Measurements from ENCODE around the gene AEBP1.

AEBP1 gene

GRCh38 chr7:44112231-44112996 is 8.3 kb downstream of the AEBP1 start:
- Histone ChIP-seq H3K4me3 (ENCODE audit: low read length, poor library complexity, severe bottlenecking) (no peak overlapping the region), H2AFZ (ENCODE audit: low read length) (no peak overlapping the region), H3K36me3 (ENCODE audit: insufficient read depth, low read length) (peaks cover 47% of the 10 kb centered on the region; the same call in 1 of the 2 replicates), H3K9me3 (ENCODE audit: insufficient read depth, low read depth, low read length) (no peaks in the 10 kb centered on the region), H3K79me2 (ENCODE audit: insufficient read depth, low read length) (peaks cover 17% of the 10 kb centered on the region), H3F3A (ENCODE audit: low read depth) (no peaks in the 10 kb centered on the region), H3K27me3 (ENCODE audit: insufficient read depth, low read length, poor library complexity, severe bottlenecking) (no peaks in the 10 kb centered on the region), H3K4me2 (ENCODE audit: low read depth, low read length, poor library complexity, severe bottlenecking) (no peak overlapping the region), H4K20me1 (ENCODE audit: insufficient read depth, low read length, poor library complexity, severe bottlenecking) (peaks cover 5% of the 10 kb centered on the region), H3K4me1 (ENCODE audit: insufficient read depth, low read length, poor library complexity, severe bottlenecking) (no peaks in the 10 kb centered on the region), H3K9me2 (replicated peaks; ENCODE audit: low read depth, low read length) (no peaks in the 10 kb centered on the region), H3K9ac (ENCODE audit: low read depth, low read length, poor library complexity, severe bottlenecking) (no peak overlapping the region)
- no peak for TF ChIP-seq CTCF (conservative IDR thresholded peaks at IDR 0.05; ENCODE audit: low read length)
- TF ChIP-seq EZH2phosphoT487 (IDR thresholded peaks at IDR 0.05; ENCODE audit: borderline replicate concordance), result no peak

- peaks cover 15% of the 10 kb centered on the region; the same call in 1 of the 2 replicates for H3K79me2 ChIP-seq (ENCODE audit: insufficient read depth, low read length)
- no peak overlapping the region for H2AFZ ChIP-seq (ENCODE audit: low read length)
- no peaks in the 10 kb centered on the region for H3F3A ChIP-seq (ENCODE audit: low read depth)
- TF ChIP-seq EZH2phosphoT487 (IDR thresholded peaks at IDR 0.05; ENCODE audit: borderline replicate concordance), result no peak
- TF ChIP-seq CTCF (conservative IDR thresholded peaks at IDR 0.05; ENCODE audit: low read length), result no peak
- no peaks in the 10 kb centered on the region for H3K9me3 ChIP-seq (ENCODE audit: insufficient read depth, low read depth, low read length)
- H3K36me3 ChIP-seq (ENCODE audit: insufficient read depth, low read length), result peaks cover 47% of the 10 kb centered on the region; the same call in 1 of the 2 replicates
- no peaks in the 10 kb centered on the region for H3K4me1 ChIP-seq (ENCODE audit: insufficient read depth, low read length, poor library complexity, severe bottlenecking)
- no peak overlapping the region for H3K4me3 ChIP-seq (ENCODE audit: low read length, poor library complexity, severe bottlenecking)
- peaks cover 5% of the 10 kb centered on the region for H4K20me1 ChIP-seq (ENCODE audit: insufficient read depth, low read length, poor library complexity, severe bottlenecking)
- H3K27me3 ChIP-seq (ENCODE audit: insufficient read depth, low read length, poor library complexity, severe bottlenecking), result no peaks in the 10 kb centered on the region
- H3K9ac ChIP-seq (ENCODE audit: low read depth, low read length, poor library complexity, severe bottlenecking), result no peak overlapping the region
- H3K9me2 ChIP-seq (replicated peaks; ENCODE audit: low read depth, low read length), result no peaks in the 10 kb centered on the region
- H3K4me2 ChIP-seq (ENCODE audit: low read depth, low read length, poor library complexity, severe bottlenecking), result no peak overlapping the region
These were observed 9.0 kb downstream of the AEBP1 start for GRCh38 chr7:44112997-44113763.

GRCh38 chr7:44113764-44114354 is 9.7 kb downstream of the AEBP1 start:
- no peaks in the 10 kb centered on the region for H3F3A ChIP-seq (ENCODE audit: low read depth)
- no peak overlapping the region for H3K4me3 ChIP-seq (ENCODE audit: low read length, poor library complexity, severe bottlenecking)
- peaks cover 3% of the 10 kb centered on the region for H4K20me1 ChIP-seq (ENCODE audit: insufficient read depth, low read length, poor library complexity, severe bottlenecking)
- no peaks in the 10 kb centered on the region for H3K27me3 ChIP-seq (ENCODE audit: insufficient read depth, low read length, poor library complexity, severe bottlenecking)
- H3K79me2 ChIP-seq (ENCODE audit: insufficient read depth, low read length), result peaks cover 11% of the 10 kb centered on the region; the same call in 1 of the 2 replicates
- H3K9ac ChIP-seq (ENCODE audit: low read depth, low read length, poor library complexity, severe bottlenecking), result no peak overlapping the region
- TF ChIP-seq CTCF (conservative IDR thresholded peaks at IDR 0.05; ENCODE audit: low read length), result no peak
- TF ChIP-seq EZH2phosphoT487 (IDR thresholded peaks at IDR 0.05; ENCODE audit: borderline replicate concordance), result no peak
- H3K4me2 ChIP-seq (ENCODE audit: low read depth, low read length, poor library complexity, severe bottlenecking), result no peak overlapping the region
- no peak overlapping the region for H2AFZ ChIP-seq (ENCODE audit: low read length)
- peaks cover 47% of the 10 kb centered on the region; the same call in 1 of the 2 replicates for H3K36me3 ChIP-seq (ENCODE audit: insufficient read depth, low read length)
- H3K9me3 ChIP-seq (ENCODE audit: insufficient read depth, low read depth, low read length), result no peaks in the 10 kb centered on the region
- H3K4me1 ChIP-seq (ENCODE audit: insufficient read depth, low read length, poor library complexity, severe bottlenecking), result peaks cover under 1% of the 10 kb centered on the region
- no peaks in the 10 kb centered on the region for H3K9me2 ChIP-seq (replicated peaks; ENCODE audit: low read depth, low read length)

All from Loucy (cell line).